GM12864 (cell line): ENCODE data around the gene CD58.
"Not testable (repeated sequence)": the region's sequence is repeated elsewhere in the genome, so short reads cannot be mapped to it uniquely, and the experiment has no call there.

Experiments
- DNase-seq: peaks from one replicate; pipeline ENCODE4 v3.0.0-alpha.2; 2011; ENCODE audit warnings: low read depth
- H3K4me3 ChIP-seq: 2 replicates; pipeline ENCODE4 v1.5.1; 2011; ENCODE audit warnings: mild to moderate bottlenecking, low read depth, low read length, control low read depth
- TF ChIP-seq, protein P1 (sequence below): IDR thresholded peaks from 2 replicates; pipeline ENCODE4 v1.5.1; 2011; ENCODE audit warnings: low read depth, mild to moderate bottlenecking, moderate library complexity, low read length, control low read depth, inconsistent platforms; ENCODE audit errors: missing control alignments

CD58 gene, protein sequence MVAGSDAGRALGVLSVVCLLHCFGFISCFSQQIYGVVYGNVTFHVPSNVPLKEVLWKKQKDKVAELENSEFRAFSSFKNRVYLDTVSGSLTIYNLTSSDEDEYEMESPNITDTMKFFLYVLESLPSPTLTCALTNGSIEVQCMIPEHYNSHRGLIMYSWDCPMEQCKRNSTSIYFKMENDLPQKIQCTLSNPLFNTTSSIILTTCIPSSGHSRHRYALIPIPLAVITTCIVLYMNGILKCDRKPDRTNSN

DNA sequence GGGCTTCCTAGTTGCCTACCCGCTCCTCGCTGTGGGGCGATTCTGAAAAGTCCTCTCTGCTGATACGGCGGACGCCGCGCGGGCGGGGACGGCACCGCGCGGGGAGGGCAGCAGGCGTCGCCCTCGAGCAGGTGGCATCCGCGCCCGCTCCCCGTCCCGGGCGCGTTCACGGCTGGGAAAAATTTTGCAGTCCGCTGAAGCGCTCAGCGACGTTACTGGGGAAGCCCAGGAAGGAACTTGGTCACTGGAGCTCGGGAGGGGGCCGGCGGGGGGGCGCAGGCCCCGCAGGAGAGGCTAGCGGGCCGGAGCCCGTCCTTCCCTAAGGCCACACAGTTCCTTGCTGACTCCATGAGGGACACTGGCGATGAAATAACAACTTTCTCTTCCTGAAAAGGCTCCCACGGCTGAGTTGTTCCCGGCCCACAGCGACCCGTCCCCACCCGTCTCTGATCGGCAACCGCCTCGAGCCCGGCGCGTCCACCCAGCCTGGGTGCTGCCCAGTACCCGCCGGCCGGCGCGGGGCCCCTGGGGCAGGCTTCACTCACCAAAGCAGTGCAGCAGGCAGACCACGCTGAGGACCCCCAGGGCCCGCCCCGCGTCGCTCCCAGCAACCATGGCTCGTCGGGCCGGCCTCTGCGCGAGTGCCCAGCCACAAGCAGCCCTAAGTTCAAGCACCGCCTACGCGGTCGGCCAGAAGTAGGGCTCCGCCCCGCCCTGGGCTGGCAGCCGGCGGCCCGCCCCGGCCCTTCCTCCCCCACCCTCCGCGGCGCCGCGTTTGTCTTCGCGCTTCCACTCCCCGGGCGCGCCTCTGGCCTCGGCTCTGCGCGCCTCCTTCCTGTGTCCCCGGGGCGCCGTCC lies at the start of gene CD58:
Gene CD58, minus strand, starts transcription at position 669 of the 857 bp plus-strand sequence. Its CDS starts 54 bp downstream, at position 615.
- peak within 1 kb of the TSS; percentile 75 for H3K4me3 ChIP-seq
- TF ChIP-seq, protein P1, sequence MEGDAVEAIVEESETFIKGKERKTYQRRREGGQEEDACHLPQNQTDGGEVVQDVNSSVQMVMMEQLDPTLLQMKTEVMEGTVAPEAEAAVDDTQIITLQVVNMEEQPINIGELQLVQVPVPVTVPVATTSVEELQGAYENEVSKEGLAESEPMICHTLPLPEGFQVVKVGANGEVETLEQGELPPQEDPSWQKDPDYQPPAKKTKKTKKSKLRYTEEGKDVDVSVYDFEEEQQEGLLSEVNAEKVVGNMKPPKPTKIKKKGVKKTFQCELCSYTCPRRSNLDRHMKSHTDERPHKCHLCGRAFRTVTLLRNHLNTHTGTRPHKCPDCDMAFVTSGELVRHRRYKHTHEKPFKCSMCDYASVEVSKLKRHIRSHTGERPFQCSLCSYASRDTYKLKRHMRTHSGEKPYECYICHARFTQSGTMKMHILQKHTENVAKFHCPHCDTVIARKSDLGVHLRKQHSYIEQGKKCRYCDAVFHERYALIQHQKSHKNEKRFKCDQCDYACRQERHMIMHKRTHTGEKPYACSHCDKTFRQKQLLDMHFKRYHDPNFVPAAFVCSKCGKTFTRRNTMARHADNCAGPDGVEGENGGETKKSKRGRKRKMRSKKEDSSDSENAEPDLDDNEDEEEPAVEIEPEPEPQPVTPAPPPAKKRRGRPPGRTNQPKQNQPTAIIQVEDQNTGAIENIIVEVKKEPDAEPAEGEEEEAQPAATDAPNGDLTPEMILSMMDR: peak; percentile 75
- DNase-seq: no peak

DNA sequence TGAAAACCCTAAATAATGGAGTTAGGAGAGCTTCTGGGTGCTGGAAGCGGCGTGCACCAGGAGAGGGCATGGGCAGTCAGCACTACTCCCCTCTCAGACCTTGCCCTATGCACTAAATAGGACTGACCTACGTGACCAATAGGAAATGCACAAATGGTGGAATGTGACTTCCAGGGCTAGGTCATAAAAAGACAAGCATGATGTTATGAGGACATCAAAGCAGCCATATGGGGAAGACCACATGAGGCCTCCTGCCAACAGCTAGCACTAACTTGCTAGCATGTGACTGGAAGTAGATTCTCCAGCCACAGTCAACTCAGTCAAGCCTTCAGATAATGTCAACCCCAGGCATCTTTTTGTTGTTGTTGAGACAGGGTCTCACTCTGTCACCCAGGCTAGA lies 49.6 kb upstream of the CD58 start:
- not testable (repeated sequence) for DNase-seq, H3K4me3 ChIP-seq

DNA sequence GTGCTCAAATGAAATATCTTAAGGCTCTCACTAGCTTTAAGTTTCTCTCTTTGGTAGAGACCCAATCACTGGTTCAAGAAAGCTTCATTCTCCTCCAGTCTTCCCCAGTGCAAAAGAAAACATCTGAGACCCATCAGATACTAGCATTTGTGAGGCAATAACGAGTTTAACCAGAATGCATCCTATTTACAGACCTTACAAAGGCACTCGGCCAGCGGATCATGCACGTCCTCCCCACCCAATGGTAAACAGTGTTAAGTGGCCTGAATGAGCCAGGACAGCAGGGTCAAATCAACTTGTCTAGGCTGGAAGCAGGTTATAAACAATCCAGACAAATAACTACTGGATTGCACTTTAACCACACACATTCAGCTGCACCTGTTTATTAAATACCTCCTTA lies 48.3 kb upstream of the CD58 start:
- not testable (repeated sequence) for H3K4me3 ChIP-seq, DNase-seq

DNA sequence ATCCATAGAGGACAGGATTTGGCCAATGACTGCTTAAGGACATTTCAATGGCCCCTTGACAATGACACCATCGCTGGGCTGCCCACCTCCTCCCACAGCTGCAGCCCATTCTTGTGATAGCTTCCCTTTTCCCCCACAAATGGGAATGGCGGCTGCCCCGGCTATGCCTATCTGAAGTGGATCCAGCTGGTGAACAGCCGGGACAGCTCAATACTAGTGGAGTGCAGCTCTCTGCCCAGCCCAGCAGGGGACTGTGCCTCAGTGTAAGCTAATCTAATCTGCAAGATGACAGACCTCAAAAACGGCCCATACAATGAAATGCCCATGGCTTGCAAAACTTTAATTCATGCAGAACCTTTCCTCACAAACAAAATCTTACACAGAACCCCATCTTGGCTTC lies 47.0 kb upstream of the CD58 start:
- not testable (repeated sequence) for H3K4me3 ChIP-seq, DNase-seq

DNA sequence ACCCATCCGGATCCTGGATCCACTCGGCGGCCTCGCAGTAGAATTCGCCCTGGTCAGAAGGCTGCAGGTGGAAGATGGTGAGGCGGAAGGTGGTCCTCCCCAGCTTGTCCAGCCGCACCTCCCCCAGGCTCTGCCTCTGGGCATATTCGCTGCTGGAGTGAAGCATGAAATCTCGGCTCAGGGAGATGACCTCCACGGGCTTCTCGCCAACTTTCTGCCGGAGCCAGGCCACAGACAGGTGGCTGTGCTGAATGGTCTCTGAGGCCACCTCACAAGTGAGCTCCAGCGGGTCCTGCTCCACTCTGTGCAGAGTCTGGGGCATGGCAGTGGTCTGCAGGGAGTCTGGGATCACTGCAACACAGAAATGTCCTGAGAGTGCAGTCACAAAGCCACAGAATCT lies 43.0 kb upstream of the CD58 start:
- H3K4me3 ChIP-seq, DNase-seq: not testable (repeated sequence)

DNA sequence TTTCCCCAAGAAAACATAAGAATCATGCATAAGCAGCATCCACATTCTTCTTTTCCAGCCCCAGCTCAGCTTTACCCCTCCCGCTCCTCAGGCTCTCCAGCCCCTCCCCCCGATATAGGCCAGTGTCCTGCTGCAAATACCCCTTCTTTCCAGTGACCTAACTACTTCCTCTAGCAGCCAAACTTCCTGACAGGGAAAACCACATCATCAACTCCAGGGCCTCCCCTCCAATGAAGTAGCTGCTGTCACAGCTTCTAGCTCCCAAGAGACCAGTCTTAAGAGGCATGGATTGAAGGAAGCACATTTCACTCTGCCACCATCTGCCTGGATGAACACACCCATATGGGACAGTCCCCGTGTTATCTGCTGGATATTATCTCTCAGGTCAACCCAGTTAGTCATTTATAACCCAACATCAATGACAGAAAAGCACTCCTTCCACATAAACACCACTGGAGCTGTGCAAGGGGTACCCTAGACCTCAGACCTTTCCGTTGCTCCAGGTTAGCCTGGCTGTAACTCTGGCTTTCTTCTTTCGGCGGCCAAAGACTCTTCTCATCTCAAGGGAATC lies 39.1 kb upstream of the CD58 start:
- DNase-seq, H3K4me3 ChIP-seq: not testable (repeated sequence)

DNA sequence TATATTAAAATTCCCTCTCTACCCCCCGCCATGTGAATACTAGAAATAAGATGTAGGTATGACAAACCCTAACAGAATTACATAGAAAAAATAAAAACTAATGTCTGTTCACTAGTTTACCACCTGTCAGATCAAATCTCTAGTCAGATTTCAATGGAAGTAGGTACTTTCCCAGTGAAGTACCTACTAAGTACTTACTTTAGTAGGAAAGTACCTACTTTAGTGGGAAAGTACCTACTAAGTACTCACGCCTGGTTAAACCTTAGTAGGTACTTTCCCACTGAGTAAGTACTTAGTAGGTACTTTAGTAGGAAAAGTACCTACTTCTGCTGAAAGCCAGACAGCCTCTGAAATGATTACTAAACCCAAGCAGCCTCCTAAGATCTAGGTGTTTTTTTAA lies 38.0 kb upstream of the CD58 start:
- not testable (repeated sequence) for DNase-seq, H3K4me3 ChIP-seq

DNA sequence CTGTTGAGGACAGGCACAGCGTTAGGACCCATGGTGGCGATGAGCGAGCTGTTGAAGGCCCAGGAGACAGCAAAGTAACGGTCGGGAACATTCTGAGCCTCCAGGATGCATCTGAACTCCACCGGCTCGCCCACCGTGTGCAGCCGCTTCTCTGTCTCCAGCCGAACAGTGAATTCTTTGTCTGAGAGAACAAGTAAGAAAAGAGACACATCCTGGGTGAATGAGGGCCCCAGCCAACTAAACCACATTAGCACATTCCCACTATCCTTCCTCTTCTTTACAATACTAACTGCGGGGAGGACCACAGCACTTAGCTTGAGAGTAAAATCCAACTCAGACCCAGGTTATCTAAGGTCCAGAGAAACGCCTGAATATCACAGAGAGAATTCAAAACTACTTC lies 37.3 kb upstream of the CD58 start:
- not testable (repeated sequence) for DNase-seq, H3K4me3 ChIP-seq

DNA sequence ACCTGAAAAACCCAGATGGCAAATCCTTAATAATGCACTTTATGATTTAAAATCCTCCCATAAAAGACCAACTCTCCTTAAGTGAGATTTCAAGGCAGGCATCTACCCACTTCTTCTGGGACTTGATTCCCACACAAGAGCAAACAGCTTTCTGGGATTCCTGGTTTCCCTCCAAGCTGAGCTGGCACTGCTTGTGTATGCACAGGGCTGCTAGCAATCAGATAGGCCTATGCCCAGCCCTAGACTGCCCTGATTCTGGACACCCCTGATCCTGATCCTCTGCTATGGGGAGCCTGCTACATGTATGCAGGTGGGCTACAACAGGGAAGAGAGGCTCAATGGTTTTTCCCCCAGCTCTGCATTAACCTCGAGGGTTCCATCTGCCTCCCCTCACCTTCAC lies 36.6 kb upstream of the CD58 start:
- DNase-seq, H3K4me3 ChIP-seq: not testable (repeated sequence)

DNA sequence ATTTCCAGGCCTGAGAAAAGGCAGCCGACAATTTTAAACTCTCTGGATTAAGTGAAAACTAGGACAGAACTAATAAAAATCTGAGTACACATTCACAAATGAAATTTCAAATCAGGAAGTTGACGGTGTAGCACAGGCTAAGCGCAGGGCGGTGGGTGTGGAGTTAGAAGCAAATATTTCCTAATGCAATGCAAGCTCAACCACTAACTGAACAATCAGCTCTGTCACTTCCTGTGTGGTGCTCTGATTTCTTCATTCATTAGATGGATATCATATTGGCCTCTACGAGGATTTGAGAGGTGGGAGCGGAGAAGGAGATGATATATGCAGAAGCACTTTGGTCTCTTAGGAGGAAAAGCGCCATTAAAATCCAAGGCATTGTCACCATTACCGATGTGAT lies 35.2 kb upstream of the CD58 start:
- not testable (repeated sequence) for H3K4me3 ChIP-seq, DNase-seq

DNA sequence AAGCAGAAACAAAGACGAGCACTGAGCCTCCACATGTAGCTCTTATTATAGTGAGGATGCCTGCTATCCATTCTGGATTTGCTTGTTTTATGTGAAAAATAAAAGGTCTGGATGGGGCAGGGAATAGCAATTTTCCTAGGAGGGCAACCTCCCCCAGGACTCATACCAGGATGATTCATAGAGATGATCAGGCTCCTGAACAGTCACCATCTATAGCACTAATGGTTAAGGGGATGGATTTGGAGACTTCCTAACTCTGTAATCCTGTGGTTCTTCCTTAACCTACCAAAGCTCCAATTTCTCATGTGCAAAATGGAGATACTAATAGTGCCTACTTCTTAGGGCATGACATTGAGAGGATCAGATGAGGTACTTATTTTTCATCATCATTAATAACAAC lies 34.5 kb upstream of the CD58 start:
- TF ChIP-seq, protein P1: no peak
- no peak for DNase-seq
- no peak overlapping the region for H3K4me3 ChIP-seq

DNA sequence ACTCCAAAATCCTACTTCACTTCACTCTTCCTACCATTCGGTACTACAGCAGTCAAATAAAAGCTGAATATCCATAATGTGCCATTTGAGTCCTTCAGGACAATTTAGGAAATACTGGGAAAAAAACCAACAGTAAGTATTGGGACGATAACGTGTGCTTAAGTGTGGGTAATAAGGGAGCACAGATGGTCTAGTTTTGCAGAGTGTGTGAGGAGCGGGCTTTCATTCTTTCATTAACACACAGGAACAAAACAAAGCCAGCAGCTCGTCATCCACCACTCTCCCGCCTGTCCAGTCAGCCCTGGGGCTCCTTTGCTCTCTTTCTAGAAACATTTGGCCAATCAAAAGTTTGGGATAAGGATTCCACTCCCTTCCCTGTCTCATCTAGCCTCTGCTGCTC lies 33.6 kb upstream of the CD58 start:
- DNase-seq, H3K4me3 ChIP-seq: not testable (repeated sequence)

DNA sequence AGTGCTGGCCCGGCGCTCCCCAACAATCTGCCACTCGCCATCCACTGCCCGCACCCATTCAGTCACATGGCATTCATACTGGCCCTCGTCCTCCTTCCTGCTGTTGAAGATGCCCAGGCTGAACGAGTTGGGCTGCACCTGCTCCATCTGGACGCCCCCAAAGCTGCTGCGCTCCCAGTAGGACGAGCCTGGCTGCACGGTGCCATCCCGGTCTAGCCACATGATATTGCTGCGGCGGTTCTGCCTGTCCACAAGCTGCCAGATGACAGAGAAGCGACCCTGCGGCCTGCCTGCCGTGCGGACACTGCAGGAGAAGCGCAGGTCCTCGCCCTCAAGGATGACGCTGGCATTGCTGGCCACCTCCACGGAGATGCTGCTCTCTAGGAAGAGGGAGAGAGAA lies 32.8 kb upstream of the CD58 start:
- not testable (repeated sequence) for H3K4me3 ChIP-seq, DNase-seq

DNA sequence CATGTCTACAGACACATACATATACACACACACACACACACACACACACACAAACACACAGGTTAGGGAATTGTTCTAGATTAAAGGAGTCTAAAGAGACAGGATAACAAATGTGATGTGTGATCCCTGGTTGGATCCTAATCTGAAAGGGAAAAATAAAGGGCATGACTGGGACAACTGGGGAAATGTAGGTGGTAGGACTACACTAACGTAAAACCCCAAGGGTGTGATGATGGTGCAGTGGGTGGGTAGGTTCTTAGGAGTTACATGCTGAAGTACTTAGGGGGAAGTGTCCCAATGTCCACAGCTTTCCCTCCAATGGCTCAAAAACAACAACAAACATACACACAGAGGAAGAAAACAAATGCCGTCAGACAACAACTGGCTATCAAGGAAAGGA lies 28.5 kb upstream of the CD58 start:
- not testable (repeated sequence) for H3K4me3 ChIP-seq, DNase-seq

DNA sequence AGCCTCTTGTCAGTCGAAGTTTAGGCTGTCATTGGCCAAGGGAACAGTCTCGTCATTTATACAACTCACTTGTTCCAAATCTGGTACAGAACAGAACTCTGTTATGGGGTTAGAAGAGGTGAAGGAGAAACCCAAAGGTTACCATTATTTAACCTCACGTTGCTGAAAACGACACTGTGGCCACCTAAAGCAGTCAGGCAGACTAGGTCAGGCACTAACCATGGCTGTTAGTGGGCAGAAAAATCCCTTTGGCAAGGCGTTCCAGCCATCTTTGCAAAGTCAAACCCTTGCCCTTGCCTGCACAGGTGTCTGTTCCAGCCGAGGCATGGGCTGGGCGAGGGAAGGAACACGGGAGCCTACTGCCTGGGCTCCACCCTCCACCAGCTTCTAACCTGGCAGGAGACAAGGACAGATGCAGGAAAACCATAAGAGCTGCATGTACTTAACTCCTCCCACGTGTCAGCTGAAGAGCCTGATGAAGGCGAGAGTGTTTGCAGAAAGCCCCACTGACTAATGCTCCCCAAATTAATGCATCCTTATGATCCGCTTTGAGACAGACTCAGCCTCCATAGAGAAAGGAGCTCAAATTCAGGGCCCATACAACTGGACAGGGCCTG lies 27.7 kb upstream of the CD58 start:
- not testable (repeated sequence) for DNase-seq, H3K4me3 ChIP-seq

DNA sequence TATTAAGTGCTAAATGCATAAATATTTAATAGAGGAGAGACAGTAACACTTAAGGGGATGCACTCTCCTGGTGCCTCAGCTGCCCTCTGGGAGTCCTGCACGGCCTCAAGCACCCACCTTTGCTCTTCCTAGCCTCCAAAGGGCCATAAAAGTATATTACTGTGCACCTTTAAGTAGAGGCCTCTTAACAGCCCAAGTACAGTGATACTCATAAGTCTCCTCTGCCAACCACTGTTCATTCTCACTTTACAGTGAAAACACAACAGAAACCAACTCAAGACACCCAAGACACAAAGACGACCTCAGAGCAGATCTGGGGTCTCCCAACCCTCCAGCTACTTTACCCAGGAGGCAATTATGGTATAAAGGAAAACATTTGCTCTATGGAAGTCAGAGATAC lies 26.6 kb upstream of the CD58 start:
- not testable (repeated sequence) for H3K4me3 ChIP-seq, DNase-seq
